HK-2 (cell line): ENCODE data around the gene CLK3.
A peak's percentile ranks its signal among the peaks of the same experiment; 100 is the strongest.
"Not testable (repeated sequence)": the region's sequence is repeated elsewhere in the genome, so short reads cannot be mapped to it uniquely, and the experiment has no call there.

Source experiments
- DNase-seq: peaks from one replicate; pipeline ENCODE4 v3.0.0-alpha.2; 2018; ENCODE audit not compliant: unreplicated experiment

The CLK3 gene

GRCh38 chr15:74620636-74621545 is 5.3 kb downstream of the CLK3 start:
- peak; percentile 47 for DNase-seq

GRCh38 chr15:74621546-74621920 is 5.9 kb downstream of the CLK3 start:
- DNase-seq = no peak

- no peak for DNase-seq
Observed at GRCh38 chr15:74621936-74622335, 6.3 kb downstream of the CLK3 start.

- DNase-seq = no peak
Observed at GRCh38 chr15:74622758-74623157, 7.1 kb downstream of the CLK3 start.

GRCh38 chr15:74624020-74624602 is 8.5 kb downstream of the CLK3 start:
- no peak for DNase-seq

- no peak for DNase-seq
Observed at GRCh38 chr15:74625693-74626092, 10.1 kb downstream of the CLK3 start.

- no peak for DNase-seq
Observed at GRCh38 chr15:74626336-74626735, 10.7 kb downstream of the CLK3 start.

- DNase-seq = no peak
Observed at GRCh38 chr15:74626752-74627692, 11.4 kb downstream of the CLK3 start.

- no peak for DNase-seq
Observed at GRCh38 chr15:74627766-74628165, 12.1 kb downstream of the CLK3 start.

- DNase-seq = no peak
Observed at GRCh38 chr15:74628199-74628598, 12.6 kb downstream of the CLK3 start.

- DNase-seq = no peak
Observed at GRCh38 chr15:74628949-74629348, 13.3 kb downstream of the CLK3 start.

GRCh38 chr15:74629696-74630095 is 14.1 kb downstream of the CLK3 start:
- DNase-seq = not testable (repeated sequence)

GRCh38 chr15:74630284-74631086 is 14.8 kb downstream of the CLK3 start:
- DNase-seq = no peak

GRCh38 chr15:74631087-74631385 is 15.4 kb downstream of the CLK3 start:
- no peak for DNase-seq

- no peak for DNase-seq
Observed at GRCh38 chr15:74631408-74631807, 15.8 kb downstream of the CLK3 start.

- DNase-seq = peak; percentile 40
Observed at GRCh38 chr15:74631935-74632560, 16.4 kb downstream of the CLK3 start.

GRCh38 chr15:74632601-74633000 is 17.0 kb downstream of the CLK3 start:
- no peak for DNase-seq

GRCh38 chr15:74633781-74634180 is 18.1 kb downstream of the CLK3 start:
- DNase-seq = no peak

GRCh38 chr15:74635228-74635627 is 19.6 kb downstream of the CLK3 start:
- DNase-seq = peak; percentile 46

GRCh38 chr15:74636984-74637383 is 21.3 kb downstream of the CLK3 start:
- DNase-seq = no peak

GRCh38 chr15:74641151-74641550 is 25.5 kb downstream of the CLK3 start:
- DNase-seq = no peak
